ENCODE data around the gene TAS2R60. TPM values are rescaled to one million over a fixed set of nuclear protein-coding genes. Genes with fewer than 3 reads are reported as not detected.

TAS2R60 gene
- total and polyA plus RNA-seq, 2 of the 8 experiments (the other 6 are each of a cell fraction or from before 2014, with no cell fraction given), result 0.15 to 0.32 TPM

DNA sequence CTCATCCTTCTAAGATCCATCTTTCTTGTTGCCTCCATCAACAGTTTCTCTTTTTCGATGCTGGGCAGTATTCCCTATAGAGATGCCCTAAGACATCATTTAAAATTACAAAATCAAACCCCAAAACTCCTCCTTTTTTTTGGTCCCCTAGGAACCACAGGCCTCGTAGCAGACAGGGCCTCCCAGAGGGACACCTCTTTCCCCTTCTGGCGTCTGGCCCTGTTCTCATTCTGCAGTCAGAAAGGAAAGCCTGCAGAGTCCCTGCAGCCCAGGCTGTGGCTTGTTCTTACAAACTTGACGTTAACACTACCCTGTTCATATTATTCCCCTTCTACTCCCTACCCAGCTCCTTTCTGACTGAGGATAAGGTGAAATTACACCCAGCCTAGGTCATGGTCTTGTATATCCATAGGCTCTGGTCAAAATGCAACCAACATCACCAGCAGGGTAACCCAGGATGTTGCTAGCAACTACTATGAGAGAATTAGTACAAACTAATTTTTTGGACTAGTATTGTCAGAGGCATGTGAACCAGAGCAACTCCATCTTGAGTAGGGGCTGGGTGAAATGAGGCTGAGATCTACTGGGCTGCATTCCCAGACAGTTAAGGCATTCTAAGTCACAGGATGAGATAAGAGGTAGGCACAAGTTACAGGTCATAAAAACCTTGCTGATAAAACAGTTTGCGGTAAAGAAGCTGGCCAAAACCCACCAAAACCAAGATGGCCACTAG is 31.1 kb upstream of the TAS2R60 start (continued):
- TF ChIP-seq, protein P1, sequence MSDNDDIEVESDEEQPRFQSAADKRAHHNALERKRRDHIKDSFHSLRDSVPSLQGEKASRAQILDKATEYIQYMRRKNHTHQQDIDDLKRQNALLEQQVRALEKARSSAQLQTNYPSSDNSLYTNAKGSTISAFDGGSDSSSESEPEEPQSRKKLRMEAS (IDR thresholded peaks at IDR 0.05), result no peak
